Testis (tissue), 2 donors: ENCODE data around the gene CC2D2A.

Experiments
- POLR2A ChIP-seq: fragments of 450-650 bp; IDR thresholded peaks from one replicate; pipeline ENCODE4 v1.6.1; 2017; ENCODE audit warnings: antibody characterized with exemption, mild to moderate bottlenecking, moderate library complexity
- TF ChIP-seq, protein P1 (sequence below), 3 experiments: fragments of 450-650 bp in 2 of 3; fragments of 200-600 bp in 1 of 3; sonication (generic) in 1 of 3; IDR thresholded peaks; one replicate each; pipeline ENCODE4 v1.5.1; 2016 to 2019; ENCODE audit warnings: antibody characterized with exemption in 3 of 3, mild to moderate bottlenecking in 2 of 3, moderate library complexity in 1 of 3

DNA sequence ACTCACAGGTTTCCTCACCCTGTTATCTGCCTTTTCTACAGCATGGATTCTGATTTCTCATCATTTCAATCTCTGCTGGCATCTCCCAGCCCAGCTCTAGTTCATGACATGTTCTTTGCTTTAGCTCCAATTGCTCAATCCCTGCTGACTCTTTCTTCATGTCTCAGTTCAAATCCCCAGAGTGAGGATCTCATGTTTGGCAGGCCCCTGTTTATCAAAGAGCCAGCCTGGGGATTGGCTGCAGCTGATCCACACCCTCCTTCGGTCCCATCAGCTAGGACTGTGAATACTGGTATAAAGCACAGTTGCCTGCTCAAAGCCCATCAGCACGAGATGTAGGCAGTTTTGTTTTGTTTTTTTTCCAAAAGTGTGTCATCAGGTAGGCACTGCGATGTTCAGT, 14.4 kb upstream of the CC2D2A start:
- TF ChIP-seq, protein P1, sequence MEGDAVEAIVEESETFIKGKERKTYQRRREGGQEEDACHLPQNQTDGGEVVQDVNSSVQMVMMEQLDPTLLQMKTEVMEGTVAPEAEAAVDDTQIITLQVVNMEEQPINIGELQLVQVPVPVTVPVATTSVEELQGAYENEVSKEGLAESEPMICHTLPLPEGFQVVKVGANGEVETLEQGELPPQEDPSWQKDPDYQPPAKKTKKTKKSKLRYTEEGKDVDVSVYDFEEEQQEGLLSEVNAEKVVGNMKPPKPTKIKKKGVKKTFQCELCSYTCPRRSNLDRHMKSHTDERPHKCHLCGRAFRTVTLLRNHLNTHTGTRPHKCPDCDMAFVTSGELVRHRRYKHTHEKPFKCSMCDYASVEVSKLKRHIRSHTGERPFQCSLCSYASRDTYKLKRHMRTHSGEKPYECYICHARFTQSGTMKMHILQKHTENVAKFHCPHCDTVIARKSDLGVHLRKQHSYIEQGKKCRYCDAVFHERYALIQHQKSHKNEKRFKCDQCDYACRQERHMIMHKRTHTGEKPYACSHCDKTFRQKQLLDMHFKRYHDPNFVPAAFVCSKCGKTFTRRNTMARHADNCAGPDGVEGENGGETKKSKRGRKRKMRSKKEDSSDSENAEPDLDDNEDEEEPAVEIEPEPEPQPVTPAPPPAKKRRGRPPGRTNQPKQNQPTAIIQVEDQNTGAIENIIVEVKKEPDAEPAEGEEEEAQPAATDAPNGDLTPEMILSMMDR (IDR thresholded peaks at IDR 0.05): no peak
- no peak for TF ChIP-seq POLR2A
